ENCODE data around the gene KIAA1328.

GRCh38 chr18:37055137-37055802 lies 226.3 kb downstream of the KIAA1328 start:
- no peak for TF ChIP-seq CTCF (IDR thresholded peaks at IDR 0.05)
- TF ChIP-seq POLR2A (IDR thresholded peaks at IDR 0.05), result no peak

Measured in lower leg skin (tissue), 3 donors.